Measurements from ENCODE around the gene DYNC2LI1.

DNA sequence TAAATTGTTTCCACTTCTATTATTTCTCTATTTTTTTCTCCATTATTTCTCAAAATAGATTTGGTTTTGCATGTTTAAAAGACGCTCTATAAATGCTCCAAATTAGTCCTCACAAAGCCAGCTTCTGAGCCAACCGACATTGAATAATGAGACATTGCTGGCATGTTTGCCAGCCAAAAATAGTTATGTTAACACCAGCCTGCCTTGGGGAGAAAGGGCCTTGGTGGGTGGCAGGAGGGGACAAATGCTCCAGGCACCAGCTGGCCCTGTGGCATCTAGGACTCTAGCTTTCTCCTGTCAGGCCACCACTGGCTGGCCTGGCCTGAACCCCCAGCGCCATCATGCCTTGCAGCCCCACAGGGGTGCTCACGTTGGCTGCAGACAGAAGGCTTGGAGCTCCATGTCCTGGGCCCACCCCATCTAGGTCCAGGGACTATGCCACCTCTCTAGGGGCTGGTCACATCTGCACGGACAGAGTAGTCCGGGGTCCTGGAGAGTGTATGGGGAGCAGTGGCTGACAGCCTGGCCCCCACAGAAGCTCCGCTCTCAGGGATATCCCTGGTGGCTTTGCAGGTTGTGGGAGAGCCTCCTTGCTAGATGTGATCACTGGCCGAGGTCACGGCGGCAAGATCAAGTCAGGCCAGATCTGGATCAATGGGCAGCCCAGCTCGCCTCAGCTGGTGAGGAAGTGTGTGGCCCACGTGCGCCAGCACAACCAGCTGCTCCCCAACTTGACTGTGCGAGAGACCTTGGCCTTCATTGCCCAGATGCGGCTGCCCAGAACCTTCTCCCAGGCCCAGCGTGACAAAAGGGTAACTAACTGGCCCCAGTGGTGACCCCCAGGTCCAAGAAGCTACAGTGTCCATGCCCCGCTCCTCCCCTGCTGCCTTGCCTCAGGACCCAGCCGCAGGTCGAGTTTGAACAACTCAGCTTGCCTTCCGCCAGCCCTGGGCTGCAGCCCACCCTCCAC is 77.5 kb downstream of the DYNC2LI1 start:
- TF ChIP-seq EP300 (IDR thresholded peaks at IDR 0.05; ENCODE audit: borderline replicate concordance), result no peak
- TF ChIP-seq CEBPB (IDR thresholded peaks at IDR 0.05), result no peak
